ENCODE measurements around the gene ZFHX2. TPM values are rescaled to one million over a fixed set of nuclear protein-coding genes. Genes with fewer than 3 reads are reported as not detected.
A peak's percentile ranks its signal among the peaks of the same experiment; 100 is the strongest.

Gene ZFHX2
- total and polyA plus RNA-seq, 2 of the 13 experiments (the other 11 are each of a cell fraction or from before 2014, with no cell fraction given): 0.17 to 0.44 TPM

GRCh38 chr14:23583761-23584526 lies 32.4 kb upstream of the ZFHX2 start (continued):
- TF ChIP-seq ZBTB2 (CRISPR knock-in tag; IDR thresholded peaks at IDR 0.05; ENCODE audit: low read depth): peak; percentile 27; the same call in 1 of the 2 replicates
- TF ChIP-seq RELA (CRISPR knock-in tag; IDR thresholded peaks at IDR 0.05): peak; percentile 96
- peak; percentile 85; the same call in 1 of the 2 replicates for TF ChIP-seq ZNF574 (CRISPR knock-in tag; IDR thresholded peaks at IDR 0.05)
- peak; percentile 97 for TF ChIP-seq ZNF607 (CRISPR knock-in tag; IDR thresholded peaks at IDR 0.05; ENCODE audit: borderline replicate concordance)
- peak; percentile 73 for TF ChIP-seq PHF21A (CRISPR knock-in tag; IDR thresholded peaks at IDR 0.05)
- TF ChIP-seq TAF1 (CRISPR knock-in tag; IDR thresholded peaks at IDR 0.05): peak; percentile 46; the same call in 1 of the 2 replicates
- TF ChIP-seq CHCHD3 (CRISPR knock-in tag; IDR thresholded peaks at IDR 0.05): peak; percentile 85; the same call in 1 of the 2 replicates
- TF ChIP-seq TGIF2 (CRISPR knock-in tag; IDR thresholded peaks at IDR 0.05): peak; percentile 85
- peak; percentile 78; the same call in 1 of the 2 replicates for TF ChIP-seq ZBED4 (CRISPR knock-in tag; IDR thresholded peaks at IDR 0.05; ENCODE audit: borderline replicate concordance)
- peak; percentile 85; the same call in 1 of the 2 replicates for TF ChIP-seq CCDC6 (CRISPR knock-in tag; IDR thresholded peaks at IDR 0.05)
- peak; percentile 98 for TF ChIP-seq ZNF33B (CRISPR knock-in tag; IDR thresholded peaks at IDR 0.05)
- TF ChIP-seq, protein P1, sequence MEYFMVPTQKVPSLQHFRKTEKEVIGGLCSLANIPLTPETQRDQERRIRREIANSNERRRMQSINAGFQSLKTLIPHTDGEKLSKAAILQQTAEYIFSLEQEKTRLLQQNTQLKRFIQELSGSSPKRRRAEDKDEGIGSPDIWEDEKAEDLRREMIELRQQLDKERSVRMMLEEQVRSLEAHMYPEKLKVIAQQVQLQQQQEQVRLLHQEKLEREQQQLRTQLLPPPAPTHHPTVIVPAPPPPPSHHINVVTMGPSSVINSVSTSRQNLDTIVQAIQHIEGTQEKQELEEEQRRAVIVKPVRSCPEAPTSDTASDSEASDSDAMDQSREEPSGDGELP (IDR thresholded peaks at IDR 0.05; ENCODE audit: borderline replicate concordance, low read depth): peak; percentile 11; the same call in 1 of the 2 replicates
- TF ChIP-seq GRHL1 (CRISPR knock-in tag; conservative IDR thresholded peaks at IDR 0.05): peak; percentile 52; the same call in 1 of the 2 replicates
- peak; percentile 22; the same call in 1 of the 2 replicates for TF ChIP-seq RNF2 (conservative IDR thresholded peaks at IDR 0.05; ENCODE audit: low read depth)

Data from HepG2 (cell line).